ENCODE measurements around the gene C2CD2L. TPM values are rescaled to one million over a fixed set of nuclear protein-coding genes. Genes with fewer than 3 reads are reported as not detected.

C2CD2L gene
- total and polyA plus RNA-seq, 10 of the 15 experiments (the other 5 are each of a cell fraction or from before 2014, with no cell fraction given) = 0.21 to 9.6 (median 5.1) TPM

DNA sequence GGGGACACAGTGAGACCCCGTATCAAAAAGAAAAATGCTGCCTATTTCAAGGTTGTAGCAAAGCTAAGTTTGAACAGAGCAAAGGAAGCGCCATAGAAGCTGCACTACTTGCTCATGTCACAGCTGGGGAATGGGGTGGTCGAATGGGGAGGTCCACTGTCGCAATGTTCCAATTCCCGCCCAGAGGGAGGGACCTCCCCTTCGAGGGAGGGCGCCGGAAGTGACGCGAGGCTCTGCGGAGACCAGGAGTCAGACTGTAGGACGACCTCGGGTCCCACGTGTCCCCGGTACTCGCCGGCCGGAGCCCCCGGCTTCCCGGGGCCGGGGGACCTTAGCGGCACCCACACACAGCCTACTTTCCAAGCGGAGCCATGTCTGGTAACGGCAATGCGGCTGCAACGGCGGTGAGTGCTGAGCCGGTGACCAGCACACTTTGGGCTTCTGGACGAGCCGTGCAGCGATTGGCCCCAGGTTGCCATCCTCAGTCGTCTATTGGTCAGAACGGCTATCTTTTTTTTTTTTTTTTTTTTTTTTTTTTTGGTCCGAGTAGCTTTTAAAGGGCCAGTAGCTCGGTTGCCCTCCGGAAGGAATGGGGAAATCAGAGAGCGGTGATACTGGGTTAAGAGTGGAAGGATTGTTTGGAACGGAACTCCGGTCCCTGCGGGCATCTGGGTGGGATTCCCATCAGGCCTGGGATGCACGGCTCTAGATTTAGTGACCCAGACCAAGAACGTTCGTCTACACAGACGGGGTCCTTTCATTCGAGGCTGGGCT is 22.3 kb upstream of the C2CD2L start, which contains the start of gene HMBS (continued):
- TF ChIP-seq IKZF1 (conservative IDR thresholded peaks at IDR 0.05) = peak; percentile 54; the same call in 1 of the 2 replicates
- TF ChIP-seq, protein P1, sequence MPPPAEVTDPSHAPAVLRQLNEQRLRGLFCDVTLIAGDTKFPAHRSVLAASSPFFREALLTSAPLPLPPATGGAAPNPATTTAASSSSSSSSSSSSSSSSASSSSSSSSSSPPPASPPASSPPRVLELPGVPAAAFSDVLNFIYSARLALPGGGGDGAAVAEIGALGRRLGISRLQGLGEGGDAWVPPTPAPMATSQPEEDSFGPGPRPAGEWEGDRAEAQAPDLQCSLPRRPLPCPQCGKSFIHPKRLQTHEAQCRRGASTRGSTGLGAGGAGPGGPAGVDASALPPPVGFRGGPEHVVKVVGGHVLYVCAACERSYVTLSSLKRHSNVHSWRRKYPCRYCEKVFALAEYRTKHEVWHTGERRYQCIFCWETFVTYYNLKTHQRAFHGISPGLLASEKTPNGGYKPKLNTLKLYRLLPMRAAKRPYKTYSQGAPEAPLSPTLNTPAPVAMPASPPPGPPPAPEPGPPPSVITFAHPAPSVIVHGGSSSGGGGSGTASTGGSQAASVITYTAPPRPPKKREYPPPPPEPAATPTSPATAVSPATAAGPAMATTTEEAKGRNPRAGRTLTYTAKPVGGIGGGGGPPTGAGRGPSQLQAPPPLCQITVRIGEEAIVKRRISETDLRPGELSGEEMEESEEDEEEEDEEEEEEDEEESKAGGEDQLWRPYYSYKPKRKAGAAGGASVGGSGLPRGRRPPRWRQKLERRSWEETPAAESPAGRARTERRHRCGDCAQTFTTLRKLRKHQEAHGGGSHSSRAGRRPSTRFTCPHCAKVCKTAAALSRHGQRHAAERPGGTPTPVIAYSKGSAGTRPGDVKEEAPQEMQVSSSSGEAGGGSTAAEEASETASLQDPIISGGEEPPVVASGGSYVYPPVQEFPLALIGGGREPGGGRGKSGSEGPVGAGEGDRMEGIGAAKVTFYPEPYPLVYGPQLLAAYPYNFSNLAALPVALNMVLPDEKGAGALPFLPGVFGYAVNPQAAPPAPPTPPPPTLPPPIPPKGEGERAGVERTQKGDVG (CRISPR knock-in tag; IDR thresholded peaks at IDR 0.05) = no peak
- TF ChIP-seq POU2F2 (IDR thresholded peaks at IDR 0.05; ENCODE audit: borderline replicate concordance, low read depth, low read length) = no peak; the same call in 2 of the 3 replicates
- no peak for TF ChIP-seq EGR1 (IDR thresholded peaks at IDR 0.05; ENCODE audit: borderline replicate concordance in 1 of 2, low read depth in 2 of 2, low read length in 2 of 2)
- no peak for TF ChIP-seq IKZF2 (IDR thresholded peaks at IDR 0.05)
- TF ChIP-seq, protein P2, sequence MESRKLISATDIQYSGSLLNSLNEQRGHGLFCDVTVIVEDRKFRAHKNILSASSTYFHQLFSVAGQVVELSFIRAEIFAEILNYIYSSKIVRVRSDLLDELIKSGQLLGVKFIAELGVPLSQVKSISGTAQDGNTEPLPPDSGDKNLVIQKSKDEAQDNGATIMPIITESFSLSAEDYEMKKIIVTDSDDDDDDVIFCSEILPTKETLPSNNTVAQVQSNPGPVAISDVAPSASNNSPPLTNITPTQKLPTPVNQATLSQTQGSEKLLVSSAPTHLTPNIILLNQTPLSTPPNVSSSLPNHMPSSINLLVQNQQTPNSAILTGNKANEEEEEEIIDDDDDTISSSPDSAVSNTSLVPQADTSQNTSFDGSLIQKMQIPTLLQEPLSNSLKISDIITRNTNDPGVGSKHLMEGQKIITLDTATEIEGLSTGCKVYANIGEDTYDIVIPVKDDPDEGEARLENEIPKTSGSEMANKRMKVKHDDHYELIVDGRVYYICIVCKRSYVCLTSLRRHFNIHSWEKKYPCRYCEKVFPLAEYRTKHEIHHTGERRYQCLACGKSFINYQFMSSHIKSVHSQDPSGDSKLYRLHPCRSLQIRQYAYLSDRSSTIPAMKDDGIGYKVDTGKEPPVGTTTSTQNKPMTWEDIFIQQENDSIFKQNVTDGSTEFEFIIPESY (IDR thresholded peaks at IDR 0.05) = no peak
- TF ChIP-seq MYB (IDR thresholded peaks at IDR 0.05; ENCODE audit: borderline replicate concordance, low read depth, low read length) = no peak
- no peak for TF ChIP-seq WRNIP1 (IDR thresholded peaks at IDR 0.05; ENCODE audit: borderline replicate concordance, low read depth, low read length)
- no peak for TF ChIP-seq SREBF1 (IDR thresholded peaks at IDR 0.05; ENCODE audit: low read length)
- no peak for TF ChIP-seq SUPT20H (IDR thresholded peaks at IDR 0.05; ENCODE audit: borderline replicate concordance, control insufficient read depth, low read depth, low read length)
- TF ChIP-seq, protein P3, sequence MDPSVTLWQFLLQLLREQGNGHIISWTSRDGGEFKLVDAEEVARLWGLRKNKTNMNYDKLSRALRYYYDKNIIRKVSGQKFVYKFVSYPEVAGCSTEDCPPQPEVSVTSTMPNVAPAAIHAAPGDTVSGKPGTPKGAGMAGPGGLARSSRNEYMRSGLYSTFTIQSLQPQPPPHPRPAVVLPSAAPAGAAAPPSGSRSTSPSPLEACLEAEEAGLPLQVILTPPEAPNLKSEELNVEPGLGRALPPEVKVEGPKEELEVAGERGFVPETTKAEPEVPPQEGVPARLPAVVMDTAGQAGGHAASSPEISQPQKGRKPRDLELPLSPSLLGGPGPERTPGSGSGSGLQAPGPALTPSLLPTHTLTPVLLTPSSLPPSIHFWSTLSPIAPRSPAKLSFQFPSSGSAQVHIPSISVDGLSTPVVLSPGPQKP (IDR thresholded peaks at IDR 0.05; ENCODE audit: low read depth, low read length) = peak; percentile 76; the same call in 1 of the 2 replicates
- peak; percentile 87; the same call in 1 of the 2 replicates for TF ChIP-seq NFYB (IDR thresholded peaks at IDR 0.05; ENCODE audit: insufficient read depth, low read depth, low read length)
- peak; percentile 89 for TF ChIP-seq MXI1 (IDR thresholded peaks at IDR 0.05; ENCODE audit: low read depth, low read length)
- TF ChIP-seq NFYA (IDR thresholded peaks at IDR 0.05; ENCODE audit: borderline replicate concordance, low read depth, low read length) = no peak; the same call in 1 of the 2 replicates
- no peak for TF ChIP-seq RELA (IDR thresholded peaks at IDR 0.05; ENCODE audit: borderline replicate concordance, partially characterized antibody)
- TF ChIP-seq, protein P4, sequence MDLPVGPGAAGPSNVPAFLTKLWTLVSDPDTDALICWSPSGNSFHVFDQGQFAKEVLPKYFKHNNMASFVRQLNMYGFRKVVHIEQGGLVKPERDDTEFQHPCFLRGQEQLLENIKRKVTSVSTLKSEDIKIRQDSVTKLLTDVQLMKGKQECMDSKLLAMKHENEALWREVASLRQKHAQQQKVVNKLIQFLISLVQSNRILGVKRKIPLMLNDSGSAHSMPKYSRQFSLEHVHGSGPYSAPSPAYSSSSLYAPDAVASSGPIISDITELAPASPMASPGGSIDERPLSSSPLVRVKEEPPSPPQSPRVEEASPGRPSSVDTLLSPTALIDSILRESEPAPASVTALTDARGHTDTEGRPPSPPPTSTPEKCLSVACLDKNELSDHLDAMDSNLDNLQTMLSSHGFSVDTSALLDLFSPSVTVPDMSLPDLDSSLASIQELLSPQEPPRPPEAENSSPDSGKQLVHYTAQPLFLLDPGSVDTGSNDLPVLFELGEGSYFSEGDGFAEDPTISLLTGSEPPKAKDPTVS (IDR thresholded peaks at IDR 0.05; ENCODE audit: low read depth, low read length) = no peak
- TF ChIP-seq POLR2AphosphoS5 (IDR thresholded peaks at IDR 0.05; ENCODE audit: low read length) = peak; percentile 89
- TF ChIP-seq STAT1 (conservative IDR thresholded peaks at IDR 0.05) = no peak
- TF ChIP-seq ZNF207 (IDR thresholded peaks at IDR 0.05; ENCODE audit: borderline replicate concordance) = peak; percentile 56; the same call in 1 of the 2 replicates
- no peak for TF ChIP-seq SREBF2 (IDR thresholded peaks at IDR 0.05; ENCODE audit: low read length)
- peak; percentile 92; the same call in 1 of the 2 replicates for TF ChIP-seq PML (IDR thresholded peaks at IDR 0.05; ENCODE audit: low read length)
- no peak for TF ChIP-seq STAT3 (IDR thresholded peaks at IDR 0.05; ENCODE audit: low read depth, low read length)
